Sigmoid colon (tissue), 7 donors: Measurements from ENCODE around the gene COL5A1. TPM values are rescaled to one million over a fixed set of nuclear protein-coding genes. Genes with fewer than 3 reads are reported as not detected.
"Not testable (repeated sequence)": the region's sequence is repeated elsewhere in the genome, so short reads cannot be mapped to it uniquely, and the experiment has no call there.

ENCODE experiments used
- DNase-seq: peaks from one replicate; pipeline ENCODE4 v3.0.0-alpha.2; 2019
- H3K27ac ChIP-seq, 4 donors: fragments of 200-600 bp; sonication (generic); one replicate each; pipeline ENCODE4 v1.5.1; 2016 to 2019; ENCODE audit warnings: mild to moderate bottlenecking in 1 of 4
- H3K27me3 ChIP-seq, 3 donors: fragments of 200-600 bp; sonication (generic); one replicate each; pipeline ENCODE4 v1.5.1; 2019; ENCODE audit warnings: mild to moderate bottlenecking in 1 of 3
- H3K36me3 ChIP-seq, 4 donors: fragments of 200-600 bp; sonication (generic); one replicate each; pipeline ENCODE4 v1.5.1; 2016 to 2019
- H3K4me1 ChIP-seq, 4 donors: fragments of 200-600 bp; sonication (generic); one replicate each; pipeline ENCODE4 v1.5.1; 2017 to 2019
- H3K4me3 ChIP-seq, 4 donors: fragments of 200-600 bp; sonication (generic); one replicate each; pipeline ENCODE4 v1.5.1; 2017 to 2019; ENCODE audit warnings: mild to moderate bottlenecking in 2 of 4, moderate library complexity in 1 of 4
- H3K9me3 ChIP-seq, 4 donors: fragments of 200-600 bp in 3 of 4; sonication (generic) in 3 of 4; one replicate each; pipeline versions ENCODE4 v1.5.1 to v1.6.1; 2013 to 2019
- POLR2A ChIP-seq, 2 donors: fragments of 450-650 bp; IDR thresholded peaks; one replicate each; pipeline ENCODE4 v1.6.1; 2016; ENCODE audit warnings: antibody characterized with exemption in 2 of 2, mild to moderate bottlenecking in 2 of 2, moderate library complexity in 2 of 2
- POLR2AphosphoS5 ChIP-seq, 4 donors: sonication (generic); formaldehyde crosslinking; IDR thresholded peaks; one replicate each; pipeline ENCODE4 v1.6.1; 2017; ENCODE audit warnings: antibody characterized with exemption in 4 of 4
- WGBS, 2 donors: extraction: QIAGEN DNeasy Blood & Tissue Kit; methylation state at CpG; one replicate each; pipeline ENCODE4 v1.1.7; 2013; 5-methylcytosine and 5-hydroxymethylcytosine counted together
- intact Hi-C: fragments of 100-400 bp; cut with DNase I; formaldehyde crosslinking; loops from one replicate; pipeline ENCODE4 v1.15.1; 2023
- polyA plus RNA-seq, 3 donors: library from polyadenylated mRNA; stranded (reverse); fragments of 200-250 nt; gene quantifications; one replicate each; pipeline ENCODE4 v1.2.3, GENCODE V29; 2013
- total RNA-seq, 4 donors: library from RNA; depleted of rRNA; stranded (reverse); fragments of >200 nt; gene quantifications; one replicate each; pipeline ENCODE4 v1.1.0, GENCODE V29; 2016
- TF ChIP-seq, protein P1 (sequence below), 4 experiments: fragments of 450-650 bp in 3 of 4; fragments of 200-600 bp in 1 of 4; IDR thresholded peaks; one replicate each; pipeline ENCODE4 v1.5.1; 2016 to 2019; ENCODE audit warnings: antibody characterized with exemption in 4 of 4, mild to moderate bottlenecking in 3 of 4, moderate library complexity in 2 of 4
- donor health status: healthy with polysubstance abuse.
- donor health status: Bipolar disorder and iron deficiency.
- donor health status: healthy.

COL5A1 gene
- total and polyA plus RNA-seq, 7 donors = 4.2 to 168 (median 24.2) TPM

DNA sequence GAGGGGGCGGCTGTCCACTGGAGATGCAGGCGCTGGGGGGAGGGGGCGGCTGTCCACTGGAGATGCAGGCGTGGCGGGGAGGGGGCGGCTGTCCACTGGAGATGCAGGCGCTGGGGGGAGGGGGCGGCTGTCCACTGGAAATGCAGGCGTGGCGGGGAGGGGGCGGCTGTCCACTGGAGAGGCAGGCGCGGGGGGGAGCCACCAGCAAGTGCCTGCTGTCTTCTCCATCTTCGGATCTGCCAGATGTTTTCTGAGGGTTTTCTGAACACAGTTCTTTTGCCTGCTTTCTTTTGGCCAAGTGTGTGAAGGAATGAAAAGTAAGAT is 2.8 kb downstream of the COL5A1 start:
- not testable (repeated sequence) for H3K9me3 ChIP-seq, H3K36me3 ChIP-seq, DNase-seq, H3K27me3 ChIP-seq
- peak overlapping the region; percentile 87 to 98 (median 96) for H3K27ac ChIP-seq
- H3K4me1 ChIP-seq = peaks cover 0 to 66% (median 61%) of the 10 kb centered on the region in 4 donors
- peak overlapping the region in 3 of 4 donors; percentile 70 to 90 (median 86) for H3K4me3 ChIP-seq
- TF ChIP-seq POLR2A (IDR thresholded peaks at IDR 0.05) = peak in 1 of 2 donors; percentile 16
- TF ChIP-seq POLR2AphosphoS5 (IDR thresholded peaks at IDR 0.05) = peak in 1 of 4 donors; percentile 70
- intact Hi-C loops = loop anchor here (2.0 to 10.0 kb wide), 3 partner anchors 93 to 620 kb away; partner anchors contain the start of genes BRD3OS and RNU6ATAC
- WGBS, 2 donors = 70 to 81% methylated on average over 12 to 13 of the region's 14 CpGs

DNA sequence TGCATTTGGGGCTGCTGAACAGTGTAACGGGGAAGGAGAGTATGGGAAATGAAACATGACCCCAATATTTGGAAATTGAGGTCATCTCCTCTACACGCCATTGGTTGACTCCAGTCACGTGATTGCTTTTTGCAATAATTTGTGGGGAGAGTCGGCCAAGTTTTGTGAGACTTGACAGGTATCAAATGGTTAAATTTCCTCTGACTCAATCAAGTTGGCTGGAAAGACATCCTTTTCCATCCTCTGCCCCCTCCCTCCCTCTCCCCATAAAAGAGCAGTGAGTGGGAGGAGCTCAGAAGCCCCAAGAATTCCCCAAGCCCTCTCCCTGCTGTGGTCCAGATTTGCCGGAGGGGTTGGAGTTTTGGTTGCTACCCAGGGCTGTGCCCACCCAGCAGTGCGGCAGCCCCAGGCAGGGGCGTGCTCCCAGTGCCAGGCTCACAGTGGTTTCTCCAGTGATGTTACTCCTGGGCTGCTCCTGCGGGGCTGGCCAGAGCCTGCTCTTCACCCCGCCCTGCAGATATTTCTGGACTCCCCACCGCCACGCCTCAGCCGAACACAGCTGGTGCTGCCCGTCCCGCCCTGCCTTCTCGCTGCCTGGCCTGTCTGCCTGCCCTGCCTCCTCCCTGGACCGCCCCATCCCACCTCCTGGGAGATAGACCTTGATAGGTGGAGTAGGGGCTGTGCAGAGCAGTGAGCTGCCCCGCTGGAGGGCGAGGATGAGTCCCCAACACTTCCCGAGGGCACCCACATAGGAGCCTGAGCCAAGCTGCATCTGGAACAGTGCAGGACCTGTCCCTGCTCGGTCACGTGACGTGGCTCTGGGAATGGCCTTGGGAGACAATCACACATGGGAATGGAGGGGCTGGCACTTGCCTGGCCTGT is 3.4 kb downstream of the COL5A1 start:
- peak; percentile 93 for DNase-seq
- intact Hi-C loops = loop anchor here (2.0 to 10.0 kb wide), 3 partner anchors 92 to 620 kb away; partner anchors contain the start of genes BRD3OS and RNU6ATAC

DNA sequence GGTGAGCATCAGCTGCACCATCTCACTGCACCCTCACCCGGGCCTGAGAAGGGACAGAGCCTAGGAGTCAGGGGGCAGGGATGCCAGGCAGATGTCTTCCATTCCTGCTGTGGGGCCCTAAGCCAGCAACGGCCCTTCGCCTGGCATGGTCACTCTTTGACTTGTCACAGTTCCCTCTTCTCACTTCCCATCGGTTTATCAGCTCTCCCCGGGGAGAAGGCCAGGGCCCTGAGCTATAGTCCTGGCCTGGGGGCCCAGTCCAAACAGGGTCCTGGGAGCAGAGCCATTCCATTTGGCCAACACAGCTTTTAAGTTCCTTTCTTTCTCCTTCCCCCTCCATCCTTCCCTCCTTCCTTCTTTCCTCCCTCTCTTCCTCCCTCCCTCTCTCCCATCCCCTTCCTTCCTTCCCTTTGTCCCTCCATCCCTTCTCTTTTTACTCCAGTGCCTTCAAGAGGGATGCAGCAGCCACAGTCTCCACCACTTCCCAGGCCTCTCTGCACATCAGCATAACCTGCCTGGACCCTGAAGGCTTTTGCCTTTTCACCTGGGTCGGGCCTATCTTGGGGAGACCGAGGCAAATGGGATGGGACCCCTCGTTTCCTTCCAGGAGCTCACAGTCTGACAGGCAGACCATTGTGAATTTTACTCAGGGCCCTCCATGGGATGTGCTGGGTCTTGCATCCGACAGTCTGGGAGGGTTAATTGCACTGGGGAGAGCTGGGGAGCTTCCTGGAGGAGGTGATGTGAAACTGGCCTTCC is 4.2 kb downstream of the COL5A1 start:
- TF ChIP-seq POLR2A (IDR thresholded peaks at IDR 0.05) = no peak
- H3K36me3 ChIP-seq = peaks cover 0 to 12% (median 0%) of the 10 kb centered on the region in 4 donors
- H3K27ac ChIP-seq = peak overlapping the region; percentile 87 to 98 (median 96)
- no peaks in the 10 kb centered on the region for H3K27me3 ChIP-seq
- peaks cover 0 to 73% (median 64%) of the 10 kb centered on the region in 4 donors for H3K4me1 ChIP-seq
- H3K4me3 ChIP-seq = peak overlapping the region in 3 of 4 donors; percentile 70 to 90 (median 86)
- no peak for DNase-seq
- intact Hi-C loops = loop anchor here (2.0 to 10.0 kb wide), 2 partner anchors 481 to 621 kb away; partner anchors contain the start of genes BRD3OS and RNU6ATAC
- WGBS, 2 donors = 35 to 68% methylated on average over 9 of the region's 9 CpGs
- no peaks in the 10 kb centered on the region for H3K9me3 ChIP-seq

More for the DNA sequence above, 3.4 kb downstream of the COL5A1 start:
- Histone ChIP-seq H3K27me3 (no peaks in the 10 kb centered on the region), H3K4me3 (peak overlapping the region; percentile 9 to 90 (median 78)), H3K9me3 (no peaks in the 10 kb centered on the region), H3K36me3 (peaks cover 0 to 4% (median 0%) of the 10 kb centered on the region in 4 donors), H3K27ac (peak overlapping the region; percentile 87 to 98 (median 96)), H3K4me1 (peaks cover 0 to 70% (median 64%) of the 10 kb centered on the region in 4 donors)
- 24 to 58% methylated on average over 22 of the region's 22 CpGs for WGBS, 2 donors
- TF ChIP-seq POLR2A (IDR thresholded peaks at IDR 0.05) = no peak
- peak in 3 of 4 donors; percentile 74 to 84 (median 78) for TF ChIP-seq POLR2AphosphoS5 (IDR thresholded peaks at IDR 0.05)

DNA sequence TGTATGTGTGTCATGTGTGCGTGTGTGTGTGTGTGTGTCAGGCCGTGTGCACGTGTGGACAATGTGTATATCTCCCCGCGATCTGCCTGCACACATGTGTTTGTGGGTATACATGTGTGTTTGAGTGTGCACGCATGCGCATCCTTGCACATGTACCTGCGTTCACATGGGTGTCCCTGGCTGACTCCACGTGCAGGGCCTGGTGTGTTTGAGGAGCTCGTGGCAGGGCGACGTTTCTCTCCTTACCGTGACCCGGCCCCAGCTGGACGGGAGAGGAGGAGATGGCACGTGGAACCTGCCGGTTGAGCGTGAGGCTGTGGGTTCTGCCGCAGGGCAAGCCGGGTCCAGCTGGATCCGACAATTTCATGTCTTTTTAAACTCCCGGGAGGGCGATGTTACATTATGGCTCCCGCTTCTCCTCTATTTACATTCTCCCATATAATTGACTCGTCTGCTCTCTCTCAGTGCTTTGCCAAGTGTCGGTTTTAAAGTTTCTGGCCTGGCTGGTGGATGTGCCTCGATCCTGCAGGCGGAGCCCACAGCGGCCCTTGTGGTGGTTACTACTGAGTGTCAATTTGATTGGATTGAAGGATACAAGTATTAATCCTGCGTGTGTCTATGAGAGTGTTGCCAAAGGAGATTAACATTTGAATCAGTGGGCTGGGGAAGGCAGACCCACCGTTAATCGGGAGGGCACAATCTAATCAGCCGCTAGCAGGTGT is 5.9 kb downstream of the COL5A1 start:
- 72 to 78% methylated on average over 33 of the region's 33 CpGs for WGBS, 2 donors
- Histone ChIP-seq H3K4me1 (peaks cover 0 to 85% (median 71%) of the 10 kb centered on the region in 4 donors), H3K27ac (peak overlapping the region; percentile 39 to 98 (median 96))

DNA sequence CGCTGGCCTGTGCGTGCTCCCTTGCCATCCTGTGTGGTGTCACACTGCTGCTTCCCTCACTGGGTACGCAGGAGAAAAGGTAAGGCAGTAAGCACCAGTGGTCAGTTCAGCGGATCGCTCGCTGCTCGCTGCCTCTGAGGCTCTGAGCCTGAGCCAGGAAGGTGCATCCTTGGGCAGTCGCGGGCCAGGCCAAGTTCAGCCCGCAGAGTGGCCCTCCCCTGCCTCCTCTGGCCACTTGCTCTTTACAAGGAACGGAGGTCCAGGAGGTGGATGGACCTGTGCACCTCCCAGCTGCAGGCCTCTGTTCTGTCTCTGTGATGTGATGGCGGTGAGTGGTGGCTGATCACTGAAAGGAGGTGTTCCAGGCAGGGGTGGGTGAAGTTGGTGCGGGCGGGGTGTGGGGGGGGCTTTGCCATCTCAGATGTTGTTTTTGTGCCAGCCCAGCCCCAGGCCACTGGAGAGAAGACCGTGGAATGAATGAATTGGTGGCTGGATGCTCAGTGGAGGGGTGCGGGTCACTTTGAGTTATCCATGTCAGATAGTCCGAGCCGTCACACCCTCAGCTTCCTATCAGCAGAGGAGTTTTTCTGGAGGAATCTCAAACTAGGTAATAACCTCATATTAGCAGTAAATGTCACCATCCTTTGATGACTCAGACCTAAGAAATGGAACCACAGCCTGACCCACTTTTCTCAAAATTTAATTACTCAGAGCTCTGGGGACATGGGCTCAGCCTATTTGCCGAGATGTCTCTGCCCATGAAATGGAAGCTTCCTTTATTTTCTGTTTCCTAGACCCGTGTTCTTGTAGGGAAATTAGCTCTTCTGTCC is 7.3 kb downstream of the COL5A1 start:
- peak in 1 of 4 donors; percentile 42 for TF ChIP-seq POLR2AphosphoS5 (IDR thresholded peaks at IDR 0.05)
- TF ChIP-seq, protein P1, sequence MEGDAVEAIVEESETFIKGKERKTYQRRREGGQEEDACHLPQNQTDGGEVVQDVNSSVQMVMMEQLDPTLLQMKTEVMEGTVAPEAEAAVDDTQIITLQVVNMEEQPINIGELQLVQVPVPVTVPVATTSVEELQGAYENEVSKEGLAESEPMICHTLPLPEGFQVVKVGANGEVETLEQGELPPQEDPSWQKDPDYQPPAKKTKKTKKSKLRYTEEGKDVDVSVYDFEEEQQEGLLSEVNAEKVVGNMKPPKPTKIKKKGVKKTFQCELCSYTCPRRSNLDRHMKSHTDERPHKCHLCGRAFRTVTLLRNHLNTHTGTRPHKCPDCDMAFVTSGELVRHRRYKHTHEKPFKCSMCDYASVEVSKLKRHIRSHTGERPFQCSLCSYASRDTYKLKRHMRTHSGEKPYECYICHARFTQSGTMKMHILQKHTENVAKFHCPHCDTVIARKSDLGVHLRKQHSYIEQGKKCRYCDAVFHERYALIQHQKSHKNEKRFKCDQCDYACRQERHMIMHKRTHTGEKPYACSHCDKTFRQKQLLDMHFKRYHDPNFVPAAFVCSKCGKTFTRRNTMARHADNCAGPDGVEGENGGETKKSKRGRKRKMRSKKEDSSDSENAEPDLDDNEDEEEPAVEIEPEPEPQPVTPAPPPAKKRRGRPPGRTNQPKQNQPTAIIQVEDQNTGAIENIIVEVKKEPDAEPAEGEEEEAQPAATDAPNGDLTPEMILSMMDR (IDR thresholded peaks at IDR 0.05) = no peak
- H3K27ac ChIP-seq = peak overlapping the region; percentile 33 to 98 (median 96)
- H3K9me3 ChIP-seq = no peaks in the 10 kb centered on the region
- H3K4me1 ChIP-seq = peaks cover 0 to 94% (median 82%) of the 10 kb centered on the region in 4 donors
- no peak for DNase-seq
- H3K4me3 ChIP-seq = no peak overlapping the region
- H3K27me3 ChIP-seq = no peaks in the 10 kb centered on the region
- WGBS, 2 donors = 83 to 87% methylated on average over 20 of the region's 20 CpGs
- intact Hi-C loops = loop anchor here (10.0 kb wide), 1 partner anchor 624 kb away; the partner anchor contains the start of gene BRD3OS
- peaks cover 0 to 13% (median 0%) of the 10 kb centered on the region in 4 donors for H3K36me3 ChIP-seq

More for the DNA sequence above, 5.9 kb downstream of the COL5A1 start:
- intact Hi-C loops = loop anchor here (10.0 kb wide), 1 partner anchor 623 kb away; the partner anchor contains the start of gene BRD3OS
- no peaks in the 10 kb centered on the region for H3K27me3 ChIP-seq
- H3K4me3 ChIP-seq = no peak overlapping the region
- peaks cover 0 to 13% (median 0%) of the 10 kb centered on the region in 4 donors for H3K36me3 ChIP-seq
- no peak for DNase-seq
- H3K9me3 ChIP-seq = no peaks in the 10 kb centered on the region
- TF ChIP-seq POLR2A (IDR thresholded peaks at IDR 0.05) = no peak
- TF ChIP-seq POLR2AphosphoS5 (IDR thresholded peaks at IDR 0.05) = peak in 3 of 4 donors; percentile 32 to 56 (median 36)
